Lower lobe of right lung (tissue), 2 donors: ENCODE measurements around the gene PNPLA5. TPM values are rescaled to one million over a fixed set of nuclear protein-coding genes. Genes with fewer than 3 reads are reported as not detected.

Experiments
- ATAC-seq, 2 donors: fragments of 200-7000 bp; cut with Tn5 transposase; one replicate each; pipeline ENCODE4 v1.9.1; 2020 to 2022; ENCODE audit warnings: mild to moderate bottlenecking in 2 of 2, moderate library complexity in 2 of 2
- DNase-seq: peaks from one replicate; pipeline ENCODE4 v3.0.0-alpha.2; 2020
- H3K27ac ChIP-seq: fragments of 200-600 bp; one replicate; pipeline ENCODE4 v1.8.0; 2022
- H3K27me3 ChIP-seq: fragments of 200-600 bp; one replicate; pipeline ENCODE4 v1.8.0; 2022; ENCODE audit warnings: low read depth
- H3K36me3 ChIP-seq: fragments of 200-600 bp; one replicate; pipeline ENCODE4 v1.8.0; 2022; ENCODE audit warnings: mild to moderate bottlenecking
- H3K4me1 ChIP-seq: fragments of 200-600 bp; one replicate; pipeline ENCODE4 v1.8.0; 2022
- H3K4me3 ChIP-seq: fragments of 200-600 bp; one replicate; pipeline ENCODE4 v1.8.0; 2022; ENCODE audit warnings: mild to moderate bottlenecking
- H3K9me3 ChIP-seq: fragments of 200-600 bp; one replicate; pipeline ENCODE4 v1.8.0; 2022
- CTCF ChIP-seq: fragments of 200-600 bp; IDR thresholded peaks from one replicate; pipeline ENCODE4 v1.8.0; 2022; ENCODE audit warnings: antibody characterized with exemption, mild to moderate bottlenecking
- intact Hi-C: fragments of 100-400 bp; cut with DNase I; formaldehyde crosslinking; loops from one replicate; pipeline ENCODE4 v1.11.0; 2022
- total RNA-seq: library from RNA; stranded (reverse); fragmentation: NEBNext Ultra II Directional; extraction: Animal tissue kit (Norgen Biotek cat#: 25700); gene quantifications from one replicate; pipeline ENCODE4 v1.2.1, GENCODE V29; 2021
- donor health status: DM: no; HTN: yes; CAD: no; lungs with severe emphysema.

The PNPLA5 gene
- total RNA-seq, 1 donor from 2014 or later = not detected

GRCh38 chr22:43892183-43892894 is 526 bp upstream of the PNPLA5 start:
- ATAC-seq (no peak), DNase-seq (no peak)
- Histone ChIP-seq H3K4me3 (no peak overlapping the region), H3K27me3 (peaks cover 71% of the 10 kb centered on the region), H3K36me3 (no peaks in the 10 kb centered on the region), H3K27ac (no peak overlapping the region), H3K4me1 (peaks cover 7% of the 10 kb centered on the region), H3K9me3 (no peaks in the 10 kb centered on the region)
- no peak for TF ChIP-seq CTCF
- intact Hi-C loops = no loop called here

GRCh38 chr22:43890901-43891331 is 897 bp downstream of the PNPLA5 start:
- H3K27me3 ChIP-seq = peaks cover 78% of the 10 kb centered on the region
- H3K4me1 ChIP-seq = peaks cover 7% of the 10 kb centered on the region
- intact Hi-C loops = no loop called here
- ATAC-seq (no peak), DNase-seq (no peak)
- TF ChIP-seq CTCF = no peak
- H3K36me3 ChIP-seq = no peaks in the 10 kb centered on the region
- no peak overlapping the region for H3K27ac ChIP-seq
- no peaks in the 10 kb centered on the region for H3K9me3 ChIP-seq
- H3K4me3 ChIP-seq = no peak overlapping the region

GRCh38 chr22:43889860-43890253 is 2.0 kb downstream of the PNPLA5 start:
- Histone ChIP-seq H3K4me1 (peaks cover 7% of the 10 kb centered on the region), H3K27ac (no peak overlapping the region), H3K27me3 (peaks cover 82% of the 10 kb centered on the region), H3K9me3 (no peaks in the 10 kb centered on the region), H3K36me3 (no peaks in the 10 kb centered on the region), H3K4me3 (no peak overlapping the region)
- ATAC-seq (no peak), DNase-seq (no peak)
- TF ChIP-seq CTCF = no peak
- intact Hi-C loops = no loop called here

- Histone ChIP-seq H3K27me3 (peaks cover 77% of the 10 kb centered on the region), H3K4me1 (peaks cover 7% of the 10 kb centered on the region), H3K9me3 (no peaks in the 10 kb centered on the region), H3K4me3 (no peak overlapping the region), H3K27ac (no peak overlapping the region), H3K36me3 (no peaks in the 10 kb centered on the region)
- TF ChIP-seq CTCF = no peak
- DNase-seq (no peak), ATAC-seq (no peak)
- intact Hi-C loops = no loop called here
Measured at GRCh38 chr22:43889201-43889859, 2.5 kb downstream of the PNPLA5 start.

GRCh38 chr22:43888740-43889139 is 3.1 kb downstream of the PNPLA5 start:
- no peak overlapping the region for H3K27ac ChIP-seq
- ATAC-seq = no peak
- DNase-seq = no peak
- no peak for TF ChIP-seq CTCF
- H3K4me1 ChIP-seq = peaks cover 7% of the 10 kb centered on the region
- H3K4me3 ChIP-seq = no peak overlapping the region
- no peaks in the 10 kb centered on the region for H3K9me3 ChIP-seq
- intact Hi-C loops = no loop called here
- H3K27me3 ChIP-seq = peaks cover 72% of the 10 kb centered on the region
- no peaks in the 10 kb centered on the region for H3K36me3 ChIP-seq
